ENCODE measurements around the gene CLMP.

Gene CLMP

GRCh38 chr11:123195188-123196059 is at the start of gene CLMP:
Gene CLMP (minus strand): TSS chr11:123195248. CDS start chr11:123194940, 308 bp downstream.
- peak; percentile 41 for DNase-seq (ENCODE audit: extremely low read depth, low read depth)
- no peak for TF ChIP-seq CTCF (IDR thresholded peaks at IDR 0.05; ENCODE audit: low read depth, low read length)

- TF ChIP-seq CTCF (IDR thresholded peaks at IDR 0.05; ENCODE audit: low read depth, low read length): no peak
- no peak for DNase-seq (ENCODE audit: extremely low read depth, low read depth)
These were observed 47.0 kb upstream of the CLMP start for GRCh38 chr11:123241874-123242543.

- no peak for TF ChIP-seq CTCF (IDR thresholded peaks at IDR 0.05; ENCODE audit: low read depth, low read length)
- no peak for DNase-seq (ENCODE audit: extremely low read depth, low read depth)
These were observed 46.2 kb upstream of the CLMP start for GRCh38 chr11:123241294-123241693.

- no peak for TF ChIP-seq CTCF (IDR thresholded peaks at IDR 0.05; ENCODE audit: low read depth, low read length)
- DNase-seq (ENCODE audit: extremely low read depth, low read depth): no peak
These were observed 44.4 kb upstream of the CLMP start for GRCh38 chr11:123239191-123240150.

- DNase-seq (ENCODE audit: extremely low read depth, low read depth): peak; percentile 68
- TF ChIP-seq CTCF (IDR thresholded peaks at IDR 0.05; ENCODE audit: low read depth, low read length): no peak
These were observed 43.2 kb upstream of the CLMP start for GRCh38 chr11:123238297-123238696.

- no peak for TF ChIP-seq CTCF (IDR thresholded peaks at IDR 0.05; ENCODE audit: low read depth, low read length)
These were observed 41.8 kb upstream of the CLMP start for GRCh38 chr11:123236879-123237278.

More at GRCh38 chr11:123236879-123237278, 41.8 kb upstream of the CLMP start:
- no peak for DNase-seq (ENCODE audit: extremely low read depth, low read depth)

Data from AG09319 (cell line).